ENCODE results near the gene JOSD2. TPM values are rescaled to one million over a fixed set of nuclear protein-coding genes. Genes with fewer than 3 reads are reported as not detected.

The JOSD2 gene
- polyA plus RNA-seq, 3 donors from 2014 or later: 21.4 to 28.2 (median 26.1) TPM

DNA sequence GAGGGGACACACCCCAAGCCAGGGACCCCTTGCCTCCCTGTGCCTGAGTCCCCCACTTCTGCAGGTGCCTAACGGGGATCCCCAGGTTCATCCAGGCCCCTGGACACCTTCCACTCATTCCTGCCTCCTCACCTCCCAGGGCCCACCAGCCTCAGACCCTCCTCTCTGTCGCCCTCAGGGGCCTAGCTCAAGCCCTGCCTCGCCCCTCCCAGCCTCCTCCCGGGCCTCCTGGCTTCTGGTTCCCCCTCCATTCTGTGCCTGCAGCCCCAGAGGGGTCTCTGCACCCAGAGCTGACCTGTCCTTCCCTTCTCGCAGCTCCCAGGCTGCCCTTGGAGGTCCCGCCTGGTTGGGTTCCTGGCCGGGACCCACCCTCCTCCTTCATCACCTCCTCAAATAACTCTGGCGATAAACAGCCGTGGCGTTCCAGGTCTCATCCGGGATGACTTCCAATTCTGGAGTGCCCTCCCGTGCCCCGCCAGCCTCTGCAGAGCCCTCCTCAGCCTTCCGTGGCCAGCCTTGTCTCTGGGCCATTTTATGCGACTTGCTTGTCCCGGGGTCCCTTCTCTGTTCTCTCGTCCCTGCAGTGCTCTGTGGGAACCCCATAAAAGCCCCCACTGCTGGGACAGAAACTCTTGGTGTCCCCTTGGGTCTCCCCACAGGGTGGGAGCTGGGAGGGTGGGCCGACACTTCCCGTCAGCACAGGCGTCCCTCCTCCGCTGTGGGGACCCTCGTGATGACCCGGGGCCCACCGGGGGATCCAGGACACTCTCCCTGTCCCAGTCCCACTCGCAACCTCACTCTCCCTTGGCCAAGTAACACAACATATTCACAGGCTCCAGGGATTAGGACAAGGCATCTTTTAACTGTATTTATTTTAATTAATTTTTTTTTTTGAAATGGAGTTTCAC is 9.2 kb downstream of the JOSD2 start:
- no peaks in the 10 kb centered on the region for H3K9me3 Mint-ChIP-seq
- H3K4me3 Mint-ChIP-seq: no peak overlapping the region
- H3K27ac Mint-ChIP-seq: no peak overlapping the region
- no peaks in the 10 kb centered on the region for H3K4me1 Mint-ChIP-seq
- no peak for DNase-seq
- H3K36me3 Mint-ChIP-seq: no peaks in the 10 kb centered on the region
- H3K27me3 Mint-ChIP-seq (ENCODE audit: low read depth in 3 of 3): no peaks in the 10 kb centered on the region

DNA sequence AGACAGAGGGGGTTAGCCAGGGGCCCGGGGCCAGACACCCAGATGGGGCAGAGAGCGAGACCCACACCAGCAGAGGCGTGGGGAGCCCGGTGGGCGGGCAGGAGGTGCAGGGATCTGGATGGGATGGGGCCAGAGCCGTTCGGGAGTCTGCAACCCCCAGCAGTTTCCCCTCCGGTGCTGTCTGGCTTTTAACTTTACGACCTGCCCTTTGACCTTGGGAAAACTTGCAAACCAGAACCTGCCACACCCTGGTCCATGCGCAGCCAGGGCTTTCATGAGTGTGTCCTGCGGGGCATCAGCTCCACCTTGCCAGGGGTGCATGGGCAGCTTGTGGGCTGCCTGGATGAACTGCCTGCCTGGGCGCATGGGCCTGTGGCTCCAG is 9.8 kb downstream of the JOSD2 start:
- Mint-ChIP-seq H3K4me1 (no peaks in the 10 kb centered on the region), H3K27me3 (ENCODE audit: low read depth in 3 of 3) (no peaks in the 10 kb centered on the region), H3K27ac (no peak overlapping the region), H3K4me3 (no peak overlapping the region), H3K9me3 (no peaks in the 10 kb centered on the region), H3K36me3 (peaks cover 0 to 1% (median 0%) of the 10 kb centered on the region in 3 donors)
- DNase-seq: no peak

DNA sequence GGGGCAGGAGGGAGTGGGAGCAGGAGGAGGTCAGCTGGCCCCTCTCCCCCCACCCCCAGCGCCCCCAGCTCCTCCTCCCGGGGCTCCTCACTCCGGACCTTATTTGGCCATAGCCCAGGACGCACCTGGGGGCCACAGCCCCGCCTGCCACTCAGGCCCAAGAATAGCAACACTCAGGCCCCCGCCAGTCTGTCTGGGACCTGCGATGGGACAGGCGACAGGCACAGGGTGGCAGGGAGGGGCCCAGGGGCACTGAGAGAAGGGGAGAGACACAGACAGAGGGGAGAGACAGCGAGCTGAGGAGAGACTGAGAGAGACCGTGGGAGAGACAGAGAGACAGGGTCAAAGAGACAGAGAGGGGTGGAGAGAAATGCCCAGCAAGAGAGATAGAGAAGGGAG is 10.2 kb downstream of the JOSD2 start:
- no peak for DNase-seq
- Mint-ChIP-seq H3K36me3 (peaks cover 0 to 3% (median 0%) of the 10 kb centered on the region in 3 donors), H3K27ac (no peak overlapping the region), H3K27me3 (ENCODE audit: low read depth in 3 of 3) (no peaks in the 10 kb centered on the region), H3K4me3 (no peak overlapping the region), H3K4me1 (no peaks in the 10 kb centered on the region), H3K9me3 (no peaks in the 10 kb centered on the region)

DNA sequence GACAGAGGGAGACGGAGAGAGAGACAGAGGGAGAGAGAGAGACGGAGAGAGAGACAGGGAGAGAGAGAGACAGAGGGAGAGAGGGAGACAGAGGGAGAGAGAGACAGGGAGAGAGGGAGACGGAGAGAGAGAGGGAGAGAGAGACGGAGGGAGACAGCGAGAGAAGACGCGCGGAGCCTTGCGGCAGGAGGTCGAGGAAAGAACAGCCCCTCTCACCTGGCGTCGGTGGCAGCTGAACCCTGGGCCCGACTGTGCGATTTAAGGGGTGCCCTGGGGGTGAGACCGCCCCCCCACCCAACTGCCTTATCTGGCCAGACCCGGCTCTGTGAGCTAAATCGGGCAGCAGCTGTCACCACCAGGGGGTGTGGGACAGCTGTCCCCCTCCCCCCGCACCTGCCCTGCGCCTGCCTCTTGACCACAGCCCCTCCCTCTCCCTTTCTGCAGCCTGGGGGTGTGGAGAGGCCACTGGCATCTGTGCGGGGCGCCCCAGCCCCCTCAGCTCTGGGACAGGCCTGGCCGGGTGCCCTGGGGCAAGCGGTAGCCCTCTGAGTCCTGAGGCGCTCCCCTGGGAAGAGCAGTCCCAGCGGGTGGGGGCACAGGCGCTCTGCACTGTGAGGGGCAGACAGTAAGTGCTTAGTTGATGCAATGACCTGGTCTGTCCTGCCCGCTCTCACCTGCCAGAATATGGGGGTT is 10.8 kb downstream of the JOSD2 start:
- DNase-seq: no peak
- Mint-ChIP-seq H3K36me3 (peaks cover 0 to 3% (median 0%) of the 10 kb centered on the region in 3 donors), H3K9me3 (no peaks in the 10 kb centered on the region), H3K4me3 (no peak overlapping the region), H3K27ac (no peak overlapping the region), H3K27me3 (ENCODE audit: low read depth in 3 of 3) (no peaks in the 10 kb centered on the region), H3K4me1 (no peaks in the 10 kb centered on the region)

DNA sequence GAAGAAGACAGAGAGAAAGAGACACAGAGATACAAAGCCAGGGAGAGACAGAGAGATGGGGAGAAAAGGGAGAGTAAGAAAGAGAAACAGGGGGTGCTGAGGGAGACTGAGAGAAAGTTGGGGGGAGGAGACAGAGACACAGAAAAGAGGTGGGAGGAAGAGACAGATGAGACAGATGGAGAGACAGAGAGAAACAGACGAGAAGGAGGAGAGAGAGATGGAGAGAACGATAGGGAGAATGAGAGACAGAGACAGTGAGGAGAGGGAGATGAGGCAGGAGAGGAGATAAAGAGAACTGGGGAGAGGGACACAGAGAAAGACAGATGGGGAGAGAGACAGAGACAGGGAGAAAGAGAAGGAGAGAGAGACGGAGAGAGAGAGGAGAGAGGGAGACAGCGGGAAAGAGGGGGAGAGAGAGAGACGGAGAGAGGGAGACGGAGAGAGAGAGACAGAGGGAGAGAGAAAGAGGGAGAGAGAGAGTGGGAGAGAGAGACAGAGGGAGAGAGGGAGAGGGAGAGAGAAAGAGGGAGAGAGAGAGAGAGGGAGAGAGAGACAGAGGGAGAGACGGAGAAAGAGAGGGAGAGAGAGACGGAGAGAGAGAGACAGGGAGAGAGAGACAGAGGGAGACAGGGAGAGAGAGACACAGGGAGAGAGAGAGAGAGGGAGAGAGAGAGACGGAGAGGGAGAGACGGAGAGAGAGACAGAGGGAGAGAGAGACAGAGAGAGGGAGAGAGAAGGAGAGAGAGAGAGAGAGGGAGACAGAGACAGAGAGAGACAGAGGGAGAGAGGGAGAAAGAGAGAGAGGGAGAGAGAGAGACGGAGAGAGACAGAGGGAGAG is 12.6 kb downstream of the JOSD2 start:
- Mint-ChIP-seq H3K36me3 (peaks cover 0 to 3% (median 0%) of the 10 kb centered on the region in 3 donors), H3K27ac (no peak overlapping the region), H3K4me3 (no peak overlapping the region), H3K4me1 (no peaks in the 10 kb centered on the region), H3K9me3 (peaks cover 0 to 1% (median 0%) of the 10 kb centered on the region in 6 donors), H3K27me3 (ENCODE audit: low read depth in 3 of 3) (peaks cover 0 to 3% (median 0%) of the 10 kb centered on the region in 3 donors)
- DNase-seq: no peak

DNA sequence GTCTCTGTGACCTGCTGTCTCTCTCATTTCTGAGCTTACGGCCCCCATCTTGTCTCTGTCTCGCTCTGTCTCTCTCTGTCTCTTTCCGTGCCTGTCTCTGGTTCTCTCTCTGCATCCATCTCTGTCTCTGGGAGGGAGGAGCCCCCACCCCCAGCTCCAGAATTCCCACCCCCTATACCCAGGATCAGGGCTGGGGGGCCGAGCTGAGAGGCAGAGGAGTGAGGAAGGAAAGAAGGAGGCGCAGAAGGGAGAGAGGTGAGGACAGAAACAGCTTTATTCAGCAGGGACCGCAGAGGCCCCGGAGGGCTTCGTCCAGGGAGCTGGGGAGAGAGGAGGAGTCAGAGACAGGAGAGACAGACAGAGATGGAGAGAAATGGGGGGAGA is 14.0 kb downstream of the JOSD2 start:
- Mint-ChIP-seq H3K36me3 (peaks cover 0 to 3% (median 0%) of the 10 kb centered on the region in 3 donors), H3K27me3 (ENCODE audit: low read depth in 3 of 3) (peaks cover 0 to 3% (median 3%) of the 10 kb centered on the region in 3 donors), H3K9me3 (peaks cover 0 to 1% (median 0%) of the 10 kb centered on the region in 6 donors), H3K4me1 (peaks cover under 1 to 4% of the 10 kb centered on the region in 2 donors), H3K4me3 (no peak overlapping the region), H3K27ac (no peak overlapping the region)
- DNase-seq: no peak

DNA sequence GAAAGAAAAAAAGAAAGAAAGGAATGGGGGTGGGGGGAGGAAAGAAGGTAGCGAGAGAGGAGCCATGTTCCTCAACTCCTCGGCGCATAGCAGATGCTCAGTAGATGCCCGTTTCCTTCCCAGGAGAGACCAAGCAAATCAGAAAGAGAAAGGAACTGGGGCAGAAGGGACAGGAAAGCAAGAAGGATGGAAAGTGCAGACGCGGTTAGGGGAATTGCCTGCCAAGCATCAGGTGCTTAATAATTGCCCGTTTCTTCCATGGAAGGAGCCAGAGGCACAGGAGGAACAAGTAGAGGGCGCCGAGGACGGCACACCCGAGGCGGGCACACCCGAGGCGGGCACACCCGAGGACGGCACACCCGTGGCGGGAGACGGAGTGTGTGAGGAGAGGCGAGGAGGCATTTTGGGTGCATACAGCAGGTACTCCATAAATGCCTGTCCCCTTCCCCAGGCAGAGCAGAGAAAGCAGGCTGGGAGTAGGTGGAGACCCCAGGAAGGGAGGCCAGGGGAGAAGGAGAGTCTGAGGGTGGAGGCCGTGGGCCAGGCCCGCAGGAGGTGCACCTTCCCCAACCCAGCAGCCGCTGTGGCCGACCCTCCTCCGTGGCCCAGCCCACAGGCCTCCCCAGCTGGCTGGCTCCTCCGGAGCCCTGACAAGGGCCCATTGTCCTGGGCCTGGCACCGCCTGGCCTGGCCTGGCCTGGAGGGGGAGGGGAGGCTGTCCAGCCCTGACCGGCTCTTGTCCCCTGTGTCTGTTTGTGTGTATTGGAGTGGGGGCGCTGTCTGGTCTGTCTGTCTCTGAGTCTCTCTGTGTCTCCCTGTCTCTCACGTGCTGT is 14.6 kb downstream of the JOSD2 start:
- Mint-ChIP-seq H3K4me1 (peaks cover 7 to 10% of the 10 kb centered on the region in 2 donors), H3K4me3 (no peak overlapping the region), H3K36me3 (peaks cover 0 to 4% (median 3%) of the 10 kb centered on the region in 3 donors), H3K27ac (no peak overlapping the region), H3K27me3 (ENCODE audit: low read depth in 3 of 3) (peaks cover 0 to 3% (median 3%) of the 10 kb centered on the region in 3 donors), H3K9me3 (peaks cover 0 to 1% (median 0%) of the 10 kb centered on the region in 6 donors)
- no peak for DNase-seq

DNA sequence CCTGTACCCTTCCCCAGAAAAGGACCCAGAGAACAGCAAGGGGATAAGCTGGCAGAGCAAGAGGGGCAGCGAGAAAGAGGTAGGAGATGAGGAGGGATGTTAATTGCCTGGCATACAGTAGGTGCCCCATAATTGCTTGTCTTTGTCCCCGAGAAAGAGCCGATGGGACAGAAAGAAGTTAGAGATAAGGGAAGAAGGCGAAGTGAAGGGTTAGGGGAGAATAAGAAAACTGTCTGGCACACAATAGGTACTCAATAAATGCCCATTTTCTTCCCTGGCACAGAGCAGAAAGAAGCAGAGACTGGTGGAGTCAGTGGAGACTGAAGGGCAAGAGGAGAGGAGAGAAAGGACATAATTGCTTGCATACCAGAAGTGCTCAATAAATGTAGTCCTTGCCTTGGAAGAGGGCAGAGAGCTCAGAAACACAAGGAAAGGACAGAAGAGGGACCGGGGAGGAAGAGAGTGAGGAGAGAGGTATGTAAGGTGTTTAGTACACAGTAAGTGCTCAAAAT is 15.9 kb downstream of the JOSD2 start:
- peaks cover 12 to 14% of the 10 kb centered on the region in 2 donors for H3K4me1 Mint-ChIP-seq
- DNase-seq: no peak
- H3K9me3 Mint-ChIP-seq: peaks cover 0 to 1% (median 0%) of the 10 kb centered on the region in 6 donors
- peaks cover 0 to 4% (median 3%) of the 10 kb centered on the region in 3 donors for H3K36me3 Mint-ChIP-seq
- no peak overlapping the region for H3K27ac Mint-ChIP-seq
- H3K4me3 Mint-ChIP-seq: no peak overlapping the region
- peaks cover 3 to 6% (median 3%) of the 10 kb centered on the region in 3 donors for H3K27me3 Mint-ChIP-seq (ENCODE audit: low read depth in 3 of 3)

DNA sequence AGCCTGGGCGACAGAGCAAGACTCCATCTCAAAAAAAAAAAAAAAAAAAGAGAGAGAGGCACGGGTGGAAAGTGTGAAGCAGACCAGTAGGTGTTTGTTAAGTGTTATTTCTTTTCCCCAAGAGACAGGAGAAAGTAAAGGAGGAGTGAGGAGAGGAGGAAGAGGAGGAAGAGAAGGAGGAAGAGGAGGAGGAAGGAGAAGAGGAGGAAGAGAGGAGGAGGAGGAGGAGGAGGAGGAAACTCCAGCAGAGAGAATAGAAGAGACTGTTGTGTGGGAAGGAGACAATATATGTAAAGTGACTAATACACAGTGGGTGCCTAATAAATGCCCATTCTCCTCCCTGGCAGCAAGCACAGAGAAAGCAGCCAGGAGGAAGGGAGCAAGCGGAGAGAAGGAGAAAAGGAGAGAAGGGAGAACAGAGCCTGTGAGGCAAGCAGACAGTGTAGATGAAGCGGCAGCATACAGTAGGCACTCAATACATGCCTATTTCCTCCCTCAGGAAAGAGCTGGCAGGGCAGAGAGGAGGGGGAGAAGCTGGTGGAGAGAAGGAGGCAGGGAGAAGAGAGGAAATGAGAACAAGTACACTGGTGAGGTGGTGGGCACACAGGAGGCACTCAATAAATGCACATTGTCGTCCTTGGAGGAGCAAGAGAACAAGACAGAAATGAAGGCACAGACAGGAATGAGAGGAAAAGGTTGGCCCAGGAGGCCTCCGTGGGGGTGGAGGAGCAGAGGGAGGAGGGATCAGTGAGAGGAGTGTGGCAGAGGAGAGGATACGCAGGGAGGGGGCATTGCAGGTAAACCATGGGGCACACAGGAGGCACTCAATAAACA is 16.6 kb downstream of the JOSD2 start:
- no peak overlapping the region for H3K4me3 Mint-ChIP-seq
- peaks cover 0 to 1% (median 0%) of the 10 kb centered on the region in 6 donors for H3K9me3 Mint-ChIP-seq
- H3K4me1 Mint-ChIP-seq: peaks cover 12 to 14% of the 10 kb centered on the region in 2 donors
- H3K27ac Mint-ChIP-seq: no peak overlapping the region
- H3K27me3 Mint-ChIP-seq (ENCODE audit: low read depth in 3 of 3): peaks cover 3 to 9% (median 3%) of the 10 kb centered on the region in 3 donors
- H3K36me3 Mint-ChIP-seq: peaks cover 0 to 4% (median 3%) of the 10 kb centered on the region in 3 donors
- no peak for DNase-seq

DNA sequence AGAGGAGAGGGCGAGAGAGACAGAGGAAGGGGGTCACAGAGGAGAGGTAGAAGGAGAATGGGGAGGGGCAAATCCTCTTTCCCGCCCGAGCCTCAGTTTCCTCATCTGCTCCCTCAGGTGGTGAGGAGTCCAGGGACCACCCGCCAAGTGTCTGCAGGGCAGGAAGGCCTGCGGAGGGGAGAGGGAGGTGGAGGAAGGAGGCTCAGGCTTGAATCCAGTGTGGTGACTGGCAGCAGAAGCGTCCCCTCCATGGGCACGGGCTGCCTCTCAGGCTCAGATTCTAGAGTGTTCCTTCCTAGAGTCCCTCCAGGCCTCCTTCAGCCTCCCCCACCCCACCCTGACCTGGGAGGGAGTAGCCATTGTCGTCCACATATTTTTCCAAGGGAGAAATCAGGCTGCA is 17.8 kb downstream of the JOSD2 start:
- Mint-ChIP-seq H3K36me3 (peaks cover 3 to 8% (median 5%) of the 10 kb centered on the region in 3 donors), H3K4me3 (no peak overlapping the region), H3K27ac (no peak overlapping the region), H3K9me3 (peaks cover 0 to 1% (median 0%) of the 10 kb centered on the region in 6 donors), H3K27me3 (ENCODE audit: low read depth in 3 of 3) (peaks cover 3 to 9% (median 3%) of the 10 kb centered on the region in 3 donors), H3K4me1 (peaks cover 13 to 14% of the 10 kb centered on the region in 2 donors)
- no peak for DNase-seq

DNA sequence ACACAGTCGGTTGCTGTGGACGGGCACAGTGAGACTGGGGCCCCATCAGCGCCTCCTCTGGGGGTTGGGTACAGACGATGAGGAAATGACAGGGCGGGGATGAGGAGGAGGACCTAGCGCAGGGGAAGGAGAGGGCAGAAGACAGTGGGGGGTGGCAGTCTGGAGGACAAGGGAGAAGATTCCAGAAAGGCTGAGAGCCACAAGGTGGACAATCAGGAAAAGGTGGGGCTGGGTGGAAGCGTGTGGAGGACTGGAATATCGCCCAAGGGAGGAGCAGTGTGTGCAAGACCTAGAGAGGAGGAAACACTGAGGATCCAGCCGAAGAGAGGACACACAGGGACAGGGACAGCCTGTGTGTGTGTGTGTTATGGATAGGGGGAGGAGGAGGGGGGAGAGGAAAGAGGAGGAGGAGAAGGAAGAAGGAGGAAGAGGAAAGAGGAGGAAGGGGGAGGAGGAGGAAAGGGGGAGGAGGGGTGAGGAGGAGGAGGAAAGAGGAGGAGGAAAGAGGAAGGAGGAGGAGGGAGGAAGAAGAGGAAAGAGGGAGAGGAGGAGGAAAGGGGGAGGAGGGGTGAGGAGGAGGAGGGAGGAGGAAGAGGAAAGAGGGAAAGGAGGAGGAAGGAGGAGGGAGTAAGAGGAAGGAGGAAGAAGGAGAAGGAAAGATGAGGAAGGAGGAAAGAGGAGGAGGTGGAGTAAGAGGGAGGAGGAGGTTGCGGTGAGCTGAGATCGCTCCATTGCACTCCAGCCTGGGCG is 18.5 kb downstream of the JOSD2 start:
- Mint-ChIP-seq H3K9me3 (peaks cover 0 to 1% (median 0%) of the 10 kb centered on the region in 6 donors), H3K27ac (peak overlapping the region in 2 of 6 donors; percentile 17 to 26), H3K4me1 (peaks cover 13 to 14% of the 10 kb centered on the region in 2 donors), H3K36me3 (peaks cover 3 to 8% (median 5%) of the 10 kb centered on the region in 3 donors), H3K27me3 (ENCODE audit: low read depth in 3 of 3) (peaks cover 3 to 9% (median 3%) of the 10 kb centered on the region in 3 donors), H3K4me3 (peak overlapping the region in 1 of 5 donors; percentile 25)
- no peak for DNase-seq

Data from immature natural killer cell (primary cell).